ENCODE results near the gene TNFRSF19. TPM values are rescaled to one million over a fixed set of nuclear protein-coding genes. Genes with fewer than 3 reads are reported as not detected.

The TNFRSF19 gene
- total RNA-seq, 2 donors from 2014 or later = 0.82 to 0.90 TPM

- intact Hi-C loops (cut with DNase I) = no loop called here
- no peak for DNase-seq
- H3K9ac ChIP-seq (ENCODE audit: low read depth in 2 of 2, low read length in 2 of 2) = no peak overlapping the region
- H3K9me3 ChIP-seq = no peaks in the 10 kb centered on the region
- no peaks in the 10 kb centered on the region for H3K27me3 ChIP-seq
- no peak overlapping the region for H3K27ac ChIP-seq
- H3K4me1 ChIP-seq = no peaks in the 10 kb centered on the region
- TF ChIP-seq CTCF (IDR thresholded peaks at IDR 0.05) = no peak
- H3K36me3 ChIP-seq = no peaks in the 10 kb centered on the region
- H3K4me3 ChIP-seq = no peak overlapping the region
Observed at GRCh38 chr13:23552171-23552570, 18.0 kb upstream of the TNFRSF19 start.

- no peak for DNase-seq
- H3K9me3 ChIP-seq = no peaks in the 10 kb centered on the region
- H3K36me3 ChIP-seq = no peaks in the 10 kb centered on the region
- no peaks in the 10 kb centered on the region for H3K27me3 ChIP-seq
- intact Hi-C loops (cut with DNase I) = no loop called here
- no peak overlapping the region for H3K4me3 ChIP-seq
- TF ChIP-seq CTCF (IDR thresholded peaks at IDR 0.05) = no peak
- H3K27ac ChIP-seq = no peak overlapping the region
- no peaks in the 10 kb centered on the region for H3K4me1 ChIP-seq
- no peak overlapping the region for H3K9ac ChIP-seq (ENCODE audit: low read depth in 2 of 2, low read length in 2 of 2)
Observed at GRCh38 chr13:23552661-23553060, 17.6 kb upstream of the TNFRSF19 start.

GRCh38 chr13:23554000-23554399, 16.2 kb upstream of the TNFRSF19 start:
- H3K27me3 ChIP-seq = no peaks in the 10 kb centered on the region
- no peak overlapping the region for H3K27ac ChIP-seq
- DNase-seq = no peak
- no peaks in the 10 kb centered on the region for H3K36me3 ChIP-seq
- H3K9me3 ChIP-seq = no peaks in the 10 kb centered on the region
- intact Hi-C loops (cut with DNase I) = no loop called here
- TF ChIP-seq CTCF (IDR thresholded peaks at IDR 0.05) = no peak
- H3K4me3 ChIP-seq = no peak overlapping the region
- H3K4me1 ChIP-seq = no peaks in the 10 kb centered on the region
- no peak overlapping the region for H3K9ac ChIP-seq (ENCODE audit: low read depth in 2 of 2, low read length in 2 of 2)

GRCh38 chr13:23557043-23557442, 13.2 kb upstream of the TNFRSF19 start:
- Histone ChIP-seq H3K4me3 (no peak overlapping the region), H3K4me1 (no peaks in the 10 kb centered on the region), H3K27me3 (no peaks in the 10 kb centered on the region), H3K9ac (ENCODE audit: low read depth in 2 of 2, low read length in 2 of 2) (no peak overlapping the region), H3K27ac (no peak overlapping the region), H3K36me3 (no peaks in the 10 kb centered on the region), H3K9me3 (no peaks in the 10 kb centered on the region)
- no peak for TF ChIP-seq CTCF (IDR thresholded peaks at IDR 0.05)
- intact Hi-C loops (cut with DNase I) = no loop called here
- no peak for DNase-seq

- H3K27ac ChIP-seq = no peak overlapping the region
- no peaks in the 10 kb centered on the region for H3K4me1 ChIP-seq
- no peak overlapping the region for H3K9ac ChIP-seq (ENCODE audit: low read depth in 2 of 2, low read length in 2 of 2)
- no peak for TF ChIP-seq CTCF (IDR thresholded peaks at IDR 0.05)
- intact Hi-C loops (cut with DNase I) = no loop called here
- H3K27me3 ChIP-seq = no peaks in the 10 kb centered on the region
- no peak overlapping the region for H3K4me3 ChIP-seq
- DNase-seq = no peak
- no peaks in the 10 kb centered on the region for H3K36me3 ChIP-seq
- H3K9me3 ChIP-seq = no peaks in the 10 kb centered on the region
Observed at GRCh38 chr13:23557733-23558132, 12.5 kb upstream of the TNFRSF19 start.

All from colonic mucosa (tissue), 4 donors.